KMS-11 (cell line): Measurements from ENCODE around the gene PPP1R9B.

Source experiments
- H2AFZ ChIP-seq: fragments of 200-600 bp; sonication (generic); 2 replicates; pipeline ENCODE4 v1.6.1; 2016; ENCODE audit warnings: antibody characterized with exemption, mixed run types, low read depth
- H3K27ac ChIP-seq: fragments of 200-600 bp; sonication (generic); 2 replicates; pipeline ENCODE4 v1.6.1; 2016; ENCODE audit warnings: mild to moderate bottlenecking, mixed run types
- H3K27me3 ChIP-seq: fragments of 200-600 bp; sonication (generic); 2 replicates; pipeline ENCODE4 v1.6.1; 2017; ENCODE audit warnings: mild to moderate bottlenecking, low read depth, mixed run types, moderate library complexity; ENCODE audit not compliant: insufficient read depth
- H3K36me3 ChIP-seq: fragments of 200-600 bp; sonication (generic); 2 replicates; pipeline ENCODE4 v1.6.1; 2017; ENCODE audit warnings: mild to moderate bottlenecking, mixed run types; ENCODE audit not compliant: insufficient read depth
- H3K4me1 ChIP-seq: fragments of 200-600 bp; sonication (generic); 2 replicates; pipeline ENCODE4 v1.6.1; 2016; ENCODE audit warnings: mild to moderate bottlenecking, low read depth, mixed run types; ENCODE audit not compliant: poor library complexity, severe bottlenecking
- H3K4me2 ChIP-seq: fragments of 200-600 bp; sonication (generic); 2 replicates; pipeline ENCODE4 v1.7.0; 2016; ENCODE audit warnings: mild to moderate bottlenecking, mixed run types
- H3K4me3 ChIP-seq: fragments of 200-600 bp; sonication (generic); IDR thresholded peaks from 2 replicates; pipeline ENCODE4 v1.6.1; 2017; ENCODE audit warnings: low read depth, low read length, mixed read lengths; ENCODE audit not compliant: insufficient read depth
- H3K79me2 ChIP-seq: fragments of 200-600 bp; sonication (generic); 2 replicates; pipeline ENCODE4 v1.6.1; 2016; ENCODE audit warnings: low read depth, mixed run types; ENCODE audit not compliant: insufficient read depth
- H3K9ac ChIP-seq: fragments of 200-600 bp; sonication (generic); 2 replicates; pipeline ENCODE4 v1.6.1; 2016; ENCODE audit warnings: mild to moderate bottlenecking, mixed run types
- H4K20me1 ChIP-seq: fragments of 200-600 bp; sonication (generic); 2 replicates; pipeline ENCODE4 v1.6.1; 2016; ENCODE audit warnings: mild to moderate bottlenecking, mixed run types; ENCODE audit not compliant: insufficient read depth
- TF ChIP-seq, protein P1 (sequence below): fragments of 200-600 bp; sonication (generic); conservative IDR thresholded peaks from 2 replicates; pipeline ENCODE4 v1.6.1; 2017; ENCODE audit warnings: low read depth, mild to moderate bottlenecking, antibody characterized with exemption, low read length, moderate library complexity, mixed read lengths

PPP1R9B gene

DNA sequence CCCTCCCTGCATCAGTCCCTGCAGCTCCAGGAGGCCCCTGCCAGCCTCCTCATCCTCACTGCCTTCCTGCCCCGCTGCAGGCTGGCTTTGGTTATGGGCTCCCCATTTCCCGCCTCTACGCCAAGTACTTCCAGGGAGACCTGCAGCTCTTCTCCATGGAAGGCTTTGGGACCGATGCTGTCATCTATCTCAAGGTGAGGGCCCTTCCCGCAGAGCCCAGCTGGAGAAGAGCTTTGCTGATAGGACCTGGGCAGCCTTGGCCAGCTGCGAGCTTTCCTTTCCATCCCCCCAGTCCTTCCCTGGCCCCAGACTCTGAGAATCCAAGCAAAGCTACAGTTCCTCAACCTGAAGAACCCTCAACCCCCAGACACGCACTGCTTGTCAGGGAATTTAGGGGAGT, 41.3 kb downstream of the PPP1R9B start:
- no peaks in the 10 kb centered on the region for H3K4me1 ChIP-seq
- TF ChIP-seq, protein P1, sequence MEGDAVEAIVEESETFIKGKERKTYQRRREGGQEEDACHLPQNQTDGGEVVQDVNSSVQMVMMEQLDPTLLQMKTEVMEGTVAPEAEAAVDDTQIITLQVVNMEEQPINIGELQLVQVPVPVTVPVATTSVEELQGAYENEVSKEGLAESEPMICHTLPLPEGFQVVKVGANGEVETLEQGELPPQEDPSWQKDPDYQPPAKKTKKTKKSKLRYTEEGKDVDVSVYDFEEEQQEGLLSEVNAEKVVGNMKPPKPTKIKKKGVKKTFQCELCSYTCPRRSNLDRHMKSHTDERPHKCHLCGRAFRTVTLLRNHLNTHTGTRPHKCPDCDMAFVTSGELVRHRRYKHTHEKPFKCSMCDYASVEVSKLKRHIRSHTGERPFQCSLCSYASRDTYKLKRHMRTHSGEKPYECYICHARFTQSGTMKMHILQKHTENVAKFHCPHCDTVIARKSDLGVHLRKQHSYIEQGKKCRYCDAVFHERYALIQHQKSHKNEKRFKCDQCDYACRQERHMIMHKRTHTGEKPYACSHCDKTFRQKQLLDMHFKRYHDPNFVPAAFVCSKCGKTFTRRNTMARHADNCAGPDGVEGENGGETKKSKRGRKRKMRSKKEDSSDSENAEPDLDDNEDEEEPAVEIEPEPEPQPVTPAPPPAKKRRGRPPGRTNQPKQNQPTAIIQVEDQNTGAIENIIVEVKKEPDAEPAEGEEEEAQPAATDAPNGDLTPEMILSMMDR: no peak
- no peaks in the 10 kb centered on the region for H3K36me3 ChIP-seq
- H3K9ac ChIP-seq: no peak overlapping the region
- H3K27ac ChIP-seq: no peak overlapping the region
- no peaks in the 10 kb centered on the region for H4K20me1 ChIP-seq
- no peak overlapping the region for H3K4me3 ChIP-seq
- H3K79me2 ChIP-seq: no peaks in the 10 kb centered on the region
- H2AFZ ChIP-seq: no peak overlapping the region
- no peak overlapping the region for H3K4me2 ChIP-seq
- no peaks in the 10 kb centered on the region for H3K27me3 ChIP-seq

DNA sequence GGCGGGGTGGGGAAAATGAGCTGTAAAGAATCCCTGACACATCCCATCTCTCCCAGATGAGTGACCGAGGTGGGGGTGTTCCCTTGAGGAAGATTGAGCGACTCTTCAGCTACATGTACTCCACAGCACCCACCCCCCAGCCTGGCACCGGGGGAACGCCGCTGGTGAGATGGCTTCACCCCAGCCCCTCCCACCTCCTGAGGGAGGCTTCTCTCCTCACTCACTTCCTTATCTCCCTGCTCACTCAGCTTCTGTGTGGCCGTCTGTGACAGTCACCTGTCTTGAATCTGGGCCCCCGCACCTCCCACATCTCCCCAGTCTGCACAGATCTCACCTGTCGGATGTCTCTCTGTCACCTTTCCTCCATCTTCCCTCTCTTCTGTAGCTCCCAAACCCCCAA, 41.9 kb downstream of the PPP1R9B start:
- no peaks in the 10 kb centered on the region for H3K36me3 ChIP-seq
- H3K27ac ChIP-seq: no peak overlapping the region
- no peak overlapping the region for H3K4me2 ChIP-seq
- TF ChIP-seq, protein P1: no peak
- no peak overlapping the region for H3K4me3 ChIP-seq
- no peaks in the 10 kb centered on the region for H4K20me1 ChIP-seq
- no peaks in the 10 kb centered on the region for H3K4me1 ChIP-seq
- no peak overlapping the region for H2AFZ ChIP-seq
- H3K27me3 ChIP-seq: no peaks in the 10 kb centered on the region
- no peaks in the 10 kb centered on the region for H3K79me2 ChIP-seq
- no peak overlapping the region for H3K9ac ChIP-seq

DNA sequence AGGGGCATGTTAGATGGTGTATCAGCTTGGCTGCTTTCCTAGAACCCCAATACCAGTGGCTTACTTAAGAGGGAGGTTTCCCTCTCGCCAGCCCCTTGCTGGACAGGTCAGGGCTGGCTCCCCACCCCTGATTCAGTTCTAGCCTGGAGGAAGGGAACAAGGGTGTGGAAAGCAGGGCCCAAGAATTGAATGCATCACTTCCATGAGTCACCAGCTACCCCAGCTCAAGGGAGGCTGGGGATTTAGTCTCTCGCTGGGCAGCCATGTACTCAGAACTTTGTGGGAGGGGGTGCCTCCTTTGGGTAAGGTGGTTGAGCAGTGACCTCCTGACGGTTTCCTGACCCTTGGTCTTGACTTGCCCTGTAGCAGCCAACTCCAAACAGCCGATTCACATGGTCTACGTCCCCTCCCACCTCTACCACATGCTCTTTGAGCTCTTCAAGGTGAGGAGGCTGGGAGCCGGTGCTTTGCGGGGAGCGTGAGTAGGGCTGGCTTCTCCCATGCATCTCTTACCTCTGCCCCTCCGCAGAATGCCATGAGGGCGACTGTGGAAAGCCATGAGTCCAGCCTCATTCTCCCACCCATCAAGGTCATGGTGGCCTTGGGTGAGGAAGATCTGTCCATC, 42.6 kb downstream of the PPP1R9B start:
- Histone ChIP-seq H3K9ac (no peak overlapping the region), H3K27ac (no peak overlapping the region), H3K36me3 (no peaks in the 10 kb centered on the region), H3K4me2 (no peak overlapping the region), H3K4me1 (no peaks in the 10 kb centered on the region), H2AFZ (no peak overlapping the region), H4K20me1 (no peaks in the 10 kb centered on the region), H3K27me3 (no peaks in the 10 kb centered on the region), H3K4me3 (no peak overlapping the region), H3K79me2 (no peaks in the 10 kb centered on the region)
- TF ChIP-seq, protein P1: no peak

DNA sequence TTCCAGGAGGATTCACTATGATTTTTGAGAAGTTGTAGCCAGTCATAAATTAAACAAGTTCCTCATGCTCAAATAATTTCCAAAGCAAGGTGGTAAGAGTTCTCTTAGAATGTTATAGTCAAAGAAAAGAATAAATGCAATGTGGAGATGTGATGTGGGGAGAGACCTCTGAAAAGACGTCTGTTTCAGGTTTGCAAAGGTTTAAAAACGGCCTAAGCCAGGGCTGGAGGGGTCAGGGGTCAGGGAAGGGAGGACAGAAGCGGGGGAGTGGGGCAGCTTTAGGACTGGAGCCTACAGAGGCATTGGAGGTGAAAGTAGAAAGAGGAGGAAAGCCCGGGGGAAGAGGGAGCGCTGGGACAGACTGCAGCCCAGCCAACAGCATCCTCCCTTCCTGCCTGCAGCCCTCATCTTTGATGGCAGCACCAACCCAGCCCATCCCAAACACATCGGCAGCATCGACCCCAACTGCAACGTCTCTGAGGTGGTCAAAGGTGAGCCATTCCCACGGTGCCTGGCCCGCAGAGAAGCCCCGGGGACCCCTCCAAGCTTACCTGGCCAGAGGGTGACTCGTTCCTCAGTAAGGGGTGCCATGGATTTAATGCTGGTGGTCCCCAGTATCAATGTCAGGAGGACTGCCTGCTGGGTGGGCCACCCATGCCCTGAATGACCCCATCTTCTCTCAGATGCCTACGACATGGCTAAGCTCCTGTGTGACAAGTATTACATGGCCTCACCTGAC, 43.9 kb downstream of the PPP1R9B start:
- H3K4me3 ChIP-seq: no peak overlapping the region
- H3K4me1 ChIP-seq: no peaks in the 10 kb centered on the region
- H3K36me3 ChIP-seq: no peaks in the 10 kb centered on the region
- H3K27me3 ChIP-seq: no peaks in the 10 kb centered on the region
- TF ChIP-seq, protein P1: no peak
- H3K4me2 ChIP-seq: no peak overlapping the region
- no peak overlapping the region for H3K27ac ChIP-seq
- H2AFZ ChIP-seq: no peak overlapping the region
- H4K20me1 ChIP-seq: no peaks in the 10 kb centered on the region
- no peaks in the 10 kb centered on the region for H3K79me2 ChIP-seq
- H3K9ac ChIP-seq: no peak overlapping the region
